Measurements from ENCODE around the gene ZNF318.

The ZNF318 gene

DNA sequence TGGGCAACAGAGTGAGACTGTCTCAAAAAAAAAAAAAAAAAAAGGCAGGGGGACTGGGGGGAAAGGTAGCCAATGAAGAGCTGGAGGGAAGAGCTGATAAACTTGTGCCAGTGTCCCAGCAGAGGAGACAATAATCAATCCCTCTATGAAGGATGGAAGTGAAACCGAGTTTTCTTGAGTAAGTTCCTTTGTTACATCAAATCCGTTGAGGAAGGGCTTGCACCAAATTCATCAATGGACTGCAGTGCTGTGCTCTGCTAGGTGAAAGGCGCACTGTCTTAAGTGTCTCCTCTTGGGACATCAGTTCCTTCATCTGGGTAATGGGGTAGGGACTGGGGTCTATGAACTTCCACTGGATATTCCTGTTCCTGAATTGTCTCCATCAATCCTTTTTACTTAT lies 57.8 kb downstream of the ZNF318 start:
- no peak for DNase-seq (ENCODE audit: extremely low read depth, low read depth)
- H3K4me3 ChIP-seq (replicated peaks; ENCODE audit: low read depth, low read length) = no peak overlapping the region
- TF ChIP-seq, protein P1, sequence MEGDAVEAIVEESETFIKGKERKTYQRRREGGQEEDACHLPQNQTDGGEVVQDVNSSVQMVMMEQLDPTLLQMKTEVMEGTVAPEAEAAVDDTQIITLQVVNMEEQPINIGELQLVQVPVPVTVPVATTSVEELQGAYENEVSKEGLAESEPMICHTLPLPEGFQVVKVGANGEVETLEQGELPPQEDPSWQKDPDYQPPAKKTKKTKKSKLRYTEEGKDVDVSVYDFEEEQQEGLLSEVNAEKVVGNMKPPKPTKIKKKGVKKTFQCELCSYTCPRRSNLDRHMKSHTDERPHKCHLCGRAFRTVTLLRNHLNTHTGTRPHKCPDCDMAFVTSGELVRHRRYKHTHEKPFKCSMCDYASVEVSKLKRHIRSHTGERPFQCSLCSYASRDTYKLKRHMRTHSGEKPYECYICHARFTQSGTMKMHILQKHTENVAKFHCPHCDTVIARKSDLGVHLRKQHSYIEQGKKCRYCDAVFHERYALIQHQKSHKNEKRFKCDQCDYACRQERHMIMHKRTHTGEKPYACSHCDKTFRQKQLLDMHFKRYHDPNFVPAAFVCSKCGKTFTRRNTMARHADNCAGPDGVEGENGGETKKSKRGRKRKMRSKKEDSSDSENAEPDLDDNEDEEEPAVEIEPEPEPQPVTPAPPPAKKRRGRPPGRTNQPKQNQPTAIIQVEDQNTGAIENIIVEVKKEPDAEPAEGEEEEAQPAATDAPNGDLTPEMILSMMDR (IDR thresholded peaks at IDR 0.05; ENCODE audit: low read depth, low read length, missing control alignments) = no peak

DNA sequence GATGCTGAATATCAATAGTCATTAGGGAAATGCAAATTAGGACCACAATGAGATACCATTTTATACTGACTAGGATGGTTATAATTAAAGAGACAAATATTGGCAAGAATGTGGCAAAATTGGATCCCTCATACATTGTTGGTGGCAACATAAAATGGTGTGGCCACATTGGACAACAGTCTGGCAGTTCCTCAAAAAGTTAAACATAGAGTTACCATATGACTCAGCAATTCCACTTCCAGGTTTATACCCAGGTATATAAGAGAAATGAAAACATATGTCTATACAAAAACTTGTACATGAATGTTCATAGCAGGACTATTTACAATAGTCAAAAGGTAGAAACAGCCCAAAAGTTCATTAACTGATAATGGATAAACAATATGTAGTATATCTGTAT lies 58.8 kb downstream of the ZNF318 start:
- no peak for DNase-seq (ENCODE audit: extremely low read depth, low read depth)
- TF ChIP-seq, protein P1 (IDR thresholded peaks at IDR 0.05; ENCODE audit: low read depth, low read length, missing control alignments) = no peak
- H3K4me3 ChIP-seq (replicated peaks; ENCODE audit: low read depth, low read length) = no peak overlapping the region

DNA sequence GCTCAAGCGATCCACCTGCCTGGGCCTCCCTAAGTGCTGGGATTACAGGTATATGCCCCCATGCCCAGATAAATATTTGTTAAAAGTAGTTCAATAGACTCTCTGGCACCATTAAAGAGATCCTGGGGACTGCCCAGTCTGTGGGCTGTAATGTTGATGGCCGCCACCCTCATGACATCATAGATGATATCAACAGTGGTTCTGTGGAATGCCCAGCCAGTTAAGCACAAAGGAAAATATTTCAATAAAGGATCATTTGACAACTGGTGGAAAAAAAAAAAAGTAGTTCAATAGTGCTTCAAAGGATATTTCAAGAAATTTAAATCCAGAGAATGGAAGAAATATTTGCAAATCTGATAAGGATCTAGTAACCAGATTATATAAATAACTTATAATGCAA lies 59.3 kb downstream of the ZNF318 start:
- TF ChIP-seq, protein P1 (IDR thresholded peaks at IDR 0.05; ENCODE audit: low read depth, low read length, missing control alignments) = no peak
- H3K4me3 ChIP-seq (replicated peaks; ENCODE audit: low read depth, low read length) = no peak overlapping the region
- DNase-seq (ENCODE audit: extremely low read depth, low read depth) = no peak

DNA sequence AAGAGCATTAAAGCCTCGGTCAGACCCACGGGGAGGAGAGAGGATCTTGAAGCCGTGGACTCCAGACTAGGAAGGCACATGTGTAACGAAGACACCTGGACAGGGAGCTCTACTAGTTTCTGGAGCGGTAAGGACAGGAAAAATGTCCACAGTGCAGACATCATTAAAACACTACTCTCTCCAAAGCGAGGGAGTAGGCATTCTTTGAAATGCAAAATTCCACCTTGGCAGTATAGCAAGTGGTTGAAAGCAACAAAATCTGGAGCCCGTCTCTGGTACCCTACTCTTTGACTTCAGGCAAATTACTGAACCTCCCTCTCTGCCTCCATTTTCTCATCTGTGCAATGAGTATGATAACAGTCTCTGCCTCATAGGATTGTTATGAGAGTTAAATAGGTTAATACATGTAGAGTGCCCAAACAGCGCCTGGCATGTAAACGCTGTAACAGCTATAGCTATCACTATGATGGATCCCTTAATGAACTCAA lies 60.4 kb downstream of the ZNF318 start:
- no peak for DNase-seq (ENCODE audit: extremely low read depth, low read depth)
- no peak overlapping the region; the same call in 1 of the 2 replicates for H3K4me3 ChIP-seq (replicated peaks; ENCODE audit: low read depth, low read length)
- TF ChIP-seq, protein P1 (IDR thresholded peaks at IDR 0.05; ENCODE audit: low read depth, low read length, missing control alignments) = no peak

DNA sequence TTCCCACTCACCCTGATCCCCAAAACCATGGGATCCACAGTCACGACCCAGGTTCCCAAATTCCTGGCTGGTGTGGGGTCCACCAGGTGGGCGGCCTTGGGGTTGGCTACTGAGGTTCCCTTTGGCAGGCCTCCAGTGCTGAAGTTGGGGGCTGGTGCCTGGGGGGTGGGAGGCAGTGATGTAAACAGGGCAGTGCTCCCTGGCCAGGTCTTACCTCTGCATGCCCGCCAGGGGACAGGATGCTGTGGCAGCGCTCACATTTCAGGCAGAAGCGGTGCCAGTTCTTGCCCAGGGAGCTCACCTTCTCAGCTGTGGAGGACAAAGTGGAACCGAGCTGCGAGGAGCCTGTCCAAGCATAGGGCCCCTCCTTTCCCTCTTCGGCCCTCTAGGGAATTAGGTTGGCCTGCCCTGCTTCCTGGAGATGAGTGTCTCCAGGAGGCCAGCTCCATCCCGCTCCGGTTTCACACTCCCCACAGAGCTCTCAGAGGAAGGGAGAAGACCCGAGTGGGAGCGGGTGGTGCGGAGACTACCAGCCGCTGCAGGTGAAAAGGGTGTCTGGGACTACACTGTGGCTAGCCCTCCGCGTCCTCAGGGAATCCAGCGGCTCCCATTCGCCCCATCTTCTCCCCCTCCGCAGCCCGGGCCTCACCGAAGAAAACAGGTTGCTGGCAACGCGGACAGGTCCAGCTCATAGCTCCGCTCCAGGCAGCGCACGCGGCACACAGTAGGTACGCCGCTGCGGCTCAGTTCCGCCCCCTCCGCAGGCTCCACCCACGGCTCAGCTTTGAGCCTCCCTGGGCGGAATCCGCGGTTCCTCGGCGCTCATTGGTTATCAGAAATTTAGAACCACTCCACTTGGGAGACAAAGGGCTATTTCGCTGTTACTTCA lies 61.1 kb downstream of the ZNF318 start, which contains the start of gene CRIP3:
CRIP3 (minus strand) TSS at position 726 of the 889 bp plus-strand sequence; CDS start at position 692, 34 bp downstream.
- TF ChIP-seq, protein P1 (IDR thresholded peaks at IDR 0.05; ENCODE audit: low read depth, low read length, missing control alignments) = peak; percentile 6
- H3K4me3 ChIP-seq (replicated peaks; ENCODE audit: low read depth, low read length) = peak within 1 kb of the TSS; percentile 23
- DNase-seq (ENCODE audit: extremely low read depth, low read depth) = no peak

DNA sequence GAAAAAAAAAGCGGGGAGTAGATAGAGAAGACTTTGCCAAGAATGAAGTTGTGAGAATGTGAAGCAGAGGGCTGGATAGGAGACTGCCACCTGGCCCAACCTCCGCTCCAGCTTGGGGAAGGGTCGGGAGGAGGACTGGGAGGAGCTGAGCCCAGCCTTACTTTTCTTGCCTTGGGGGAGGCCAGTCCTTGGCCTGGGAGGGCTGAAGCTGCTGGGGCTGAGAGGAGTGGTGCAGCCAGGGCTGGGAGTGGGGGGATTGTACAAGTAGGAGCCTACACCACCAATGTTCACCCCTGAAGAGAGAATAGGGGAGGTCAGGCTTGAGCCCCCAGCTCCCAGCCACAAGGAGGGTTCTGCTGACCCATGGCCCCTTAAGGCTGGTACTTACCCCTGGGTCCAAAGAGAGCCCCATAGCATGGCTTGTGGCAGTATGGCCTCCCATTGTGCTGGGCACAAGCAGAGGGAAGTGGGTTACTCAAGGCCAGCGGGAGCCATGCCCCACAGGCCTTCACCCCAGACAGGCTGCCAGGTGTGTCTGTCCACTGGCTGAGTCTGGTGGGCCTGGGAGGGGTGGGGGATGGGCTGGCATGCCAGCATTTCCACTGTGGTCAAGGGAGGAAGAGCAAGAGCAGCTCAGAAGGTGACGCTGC lies 61.9 kb downstream of the ZNF318 start:
- H3K4me3 ChIP-seq (replicated peaks; ENCODE audit: low read depth, low read length) = no peak overlapping the region
- DNase-seq (ENCODE audit: extremely low read depth, low read depth) = no peak
- TF ChIP-seq, protein P1 (IDR thresholded peaks at IDR 0.05; ENCODE audit: low read depth, low read length, missing control alignments) = no peak
